Colonic mucosa (tissue), 4 donors: ENCODE results near the gene MINAR1. TPM values are rescaled to one million over a fixed set of nuclear protein-coding genes. Genes with fewer than 3 reads are reported as not detected.

Experiments used
- DNase-seq: peaks from one replicate; pipeline ENCODE4 v3.0.0-alpha.2; 2020
- H3K27ac ChIP-seq: fragments of 200-600 bp; one replicate; pipeline ENCODE4 v1.8.0; 2021
- H3K27me3 ChIP-seq: fragments of 200-600 bp; one replicate; pipeline ENCODE4 v1.8.0; 2021
- H3K36me3 ChIP-seq: fragments of 200-600 bp; one replicate; pipeline ENCODE4 v1.8.0; 2021
- H3K4me1 ChIP-seq: fragments of 200-600 bp; one replicate; pipeline ENCODE4 v1.8.0; 2021; ENCODE audit warnings: mild to moderate bottlenecking
- H3K4me3 ChIP-seq: fragments of 200-600 bp; one replicate; pipeline ENCODE4 v1.8.0; 2021
- H3K9ac ChIP-seq, 2 donors: one replicate each; pipeline ENCODE4 v1.7.0; 2013; ENCODE audit warnings: control low read depth in 2 of 2, low read depth in 2 of 2, low read length in 2 of 2
- H3K9me3 ChIP-seq: fragments of 200-600 bp; one replicate; pipeline ENCODE4 v1.8.0; 2021
- intact Hi-C: fragments of 100-400 bp; cut with DNase I; formaldehyde crosslinking; loops from one replicate; pipeline ENCODE4 v1.14.1; 2022
- total RNA-seq, 2 donors: library from RNA; stranded (reverse); fragmentation: NEBNext Ultra II Directional in 1 of 2; extraction: Animal tissue kit (Norgen Biotek cat#: 25700) in 1 of 2; gene quantifications; one replicate each; pipeline ENCODE4 v1.2.1, GENCODE V29; 2021
- TF ChIP-seq, protein P1 (sequence below): fragments of 200-600 bp; IDR thresholded peaks from one replicate; pipeline ENCODE4 v1.8.0; 2022; ENCODE audit warnings: antibody characterized with exemption, mild to moderate bottlenecking
- donor health status: healthy.
- donor health status: DM: no; HTN: no; CAD: no.
- donor health status: DM: no; HTN: no; CAD: no.

The MINAR1 gene
- total RNA-seq, 2 donors from 2014 or later: 0.25 to 0.35 TPM

DNA sequence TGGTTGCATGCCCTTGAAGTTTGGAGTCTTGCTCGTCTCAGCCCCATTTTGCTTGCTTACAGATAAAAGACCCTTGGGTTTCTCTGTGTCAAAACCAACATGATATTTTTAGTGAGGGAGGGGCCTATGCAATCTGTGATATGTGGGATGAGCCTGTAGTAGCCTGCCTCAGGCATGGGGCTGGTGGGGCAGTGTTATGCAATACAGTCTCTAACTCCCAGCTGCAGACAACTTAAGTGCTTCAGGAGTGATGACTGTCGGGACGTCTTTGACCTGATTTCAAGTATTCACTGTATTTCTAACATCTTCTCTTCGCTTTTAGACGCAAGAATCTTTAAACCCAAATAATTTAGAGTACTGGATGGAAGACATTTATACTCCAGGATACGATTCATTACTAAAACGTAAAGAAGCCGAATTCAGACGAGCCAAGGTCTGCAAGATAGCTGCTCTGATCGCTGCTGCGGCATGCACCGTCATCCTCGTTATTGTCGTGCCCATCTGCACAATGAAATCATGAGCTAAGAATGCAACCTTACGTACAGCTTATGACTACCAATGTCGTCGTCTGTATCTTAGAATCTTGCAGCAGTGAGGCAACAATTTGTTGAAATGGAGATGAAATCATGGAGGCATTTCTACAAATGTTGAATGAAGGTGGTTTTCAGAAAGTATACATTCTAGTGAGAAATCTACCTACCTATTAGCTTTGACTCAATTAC, 35.9 kb downstream of the MINAR1 start:
- Histone ChIP-seq H3K9me3 (no peaks in the 10 kb centered on the region), H3K36me3 (no peaks in the 10 kb centered on the region), H3K4me1 (no peaks in the 10 kb centered on the region), H3K27me3 (no peaks in the 10 kb centered on the region), H3K4me3 (no peak overlapping the region), H3K27ac (no peak overlapping the region), H3K9ac (no peak overlapping the region)
- TF ChIP-seq, protein P1, sequence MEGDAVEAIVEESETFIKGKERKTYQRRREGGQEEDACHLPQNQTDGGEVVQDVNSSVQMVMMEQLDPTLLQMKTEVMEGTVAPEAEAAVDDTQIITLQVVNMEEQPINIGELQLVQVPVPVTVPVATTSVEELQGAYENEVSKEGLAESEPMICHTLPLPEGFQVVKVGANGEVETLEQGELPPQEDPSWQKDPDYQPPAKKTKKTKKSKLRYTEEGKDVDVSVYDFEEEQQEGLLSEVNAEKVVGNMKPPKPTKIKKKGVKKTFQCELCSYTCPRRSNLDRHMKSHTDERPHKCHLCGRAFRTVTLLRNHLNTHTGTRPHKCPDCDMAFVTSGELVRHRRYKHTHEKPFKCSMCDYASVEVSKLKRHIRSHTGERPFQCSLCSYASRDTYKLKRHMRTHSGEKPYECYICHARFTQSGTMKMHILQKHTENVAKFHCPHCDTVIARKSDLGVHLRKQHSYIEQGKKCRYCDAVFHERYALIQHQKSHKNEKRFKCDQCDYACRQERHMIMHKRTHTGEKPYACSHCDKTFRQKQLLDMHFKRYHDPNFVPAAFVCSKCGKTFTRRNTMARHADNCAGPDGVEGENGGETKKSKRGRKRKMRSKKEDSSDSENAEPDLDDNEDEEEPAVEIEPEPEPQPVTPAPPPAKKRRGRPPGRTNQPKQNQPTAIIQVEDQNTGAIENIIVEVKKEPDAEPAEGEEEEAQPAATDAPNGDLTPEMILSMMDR: no peak
- DNase-seq: no peak
- intact Hi-C loops: no loop called here

DNA sequence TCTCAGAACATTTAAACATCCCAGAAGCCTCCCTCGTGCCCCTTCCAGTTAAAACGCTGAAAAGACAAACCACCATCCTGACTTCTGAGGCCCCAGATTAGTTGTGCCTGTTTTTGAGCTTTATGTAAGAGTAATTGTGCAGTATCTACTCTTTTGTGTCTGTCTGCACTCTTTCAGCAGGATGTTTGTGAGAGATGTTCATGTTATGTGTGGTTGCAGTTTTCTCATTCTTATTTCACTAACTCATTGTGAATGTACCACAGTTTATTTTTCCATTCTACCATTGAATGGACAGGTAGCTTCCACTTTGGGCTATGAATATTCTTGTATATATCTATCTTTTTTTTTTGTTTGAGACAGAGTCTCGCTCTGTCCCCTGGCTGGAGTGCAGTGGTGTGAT, 40.3 kb downstream of the MINAR1 start:
- Histone ChIP-seq H3K27ac (no peak overlapping the region), H3K4me3 (no peak overlapping the region), H3K9ac (no peak overlapping the region), H3K27me3 (no peaks in the 10 kb centered on the region), H3K36me3 (no peaks in the 10 kb centered on the region), H3K4me1 (no peaks in the 10 kb centered on the region), H3K9me3 (no peaks in the 10 kb centered on the region)
- no peak for DNase-seq
- intact Hi-C loops: no loop called here
- TF ChIP-seq, protein P1: no peak

DNA sequence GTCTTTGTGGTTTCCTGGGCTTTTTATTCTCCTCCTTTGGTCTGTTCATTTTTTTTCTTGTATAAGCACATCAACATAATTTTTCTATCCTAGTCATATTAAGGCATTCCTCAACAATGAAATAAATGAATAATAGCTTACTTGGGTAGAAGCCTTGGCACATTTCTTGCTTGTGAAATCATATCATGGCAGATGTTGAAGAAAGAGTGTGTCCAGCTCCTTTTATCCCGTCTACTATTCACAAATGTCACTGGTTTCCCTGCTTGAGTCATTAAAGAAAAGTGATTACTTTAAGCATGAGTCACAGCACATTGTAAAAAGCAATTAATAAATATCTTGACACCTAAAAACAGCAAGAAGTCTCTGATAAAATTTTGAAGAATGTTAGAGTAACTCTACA, 42.1 kb downstream of the MINAR1 start:
- H3K9ac ChIP-seq: no peak overlapping the region
- DNase-seq: no peak

DNA sequence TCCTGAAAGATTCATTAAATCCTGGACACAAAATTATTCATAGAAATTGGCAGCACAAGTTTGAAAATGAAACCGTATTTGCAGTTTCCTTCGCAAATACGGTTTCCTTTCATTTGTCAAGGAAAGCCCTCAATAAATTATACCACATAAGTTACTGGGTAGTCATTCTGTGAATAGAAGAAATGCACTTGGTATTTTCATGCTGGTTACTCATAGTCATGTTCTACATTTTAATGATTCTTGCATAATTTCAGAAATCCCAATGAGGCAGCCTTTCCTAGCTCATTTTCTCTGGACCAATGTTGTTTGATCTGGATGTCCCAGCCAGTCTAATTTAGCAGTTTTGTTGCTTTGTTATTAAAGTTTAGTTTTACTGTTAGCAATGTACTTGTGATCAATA, 43.2 kb downstream of the MINAR1 start:
- TF ChIP-seq, protein P1: no peak
- intact Hi-C loops: no loop called here
- Histone ChIP-seq H3K36me3 (no peaks in the 10 kb centered on the region), H3K27ac (no peak overlapping the region), H3K9ac (no peak overlapping the region), H3K9me3 (no peaks in the 10 kb centered on the region), H3K4me1 (no peaks in the 10 kb centered on the region), H3K4me3 (no peak overlapping the region), H3K27me3 (no peaks in the 10 kb centered on the region)
- no peak for DNase-seq

More for the DNA sequence above, 42.1 kb downstream of the MINAR1 start:
- intact Hi-C loops: no loop called here
- TF ChIP-seq, protein P1: no peak
- H3K27ac ChIP-seq: no peak overlapping the region
- H3K4me1 ChIP-seq: no peaks in the 10 kb centered on the region
- no peaks in the 10 kb centered on the region for H3K27me3 ChIP-seq
- H3K36me3 ChIP-seq: no peaks in the 10 kb centered on the region
- no peak overlapping the region for H3K4me3 ChIP-seq
- H3K9me3 ChIP-seq: no peaks in the 10 kb centered on the region

DNA sequence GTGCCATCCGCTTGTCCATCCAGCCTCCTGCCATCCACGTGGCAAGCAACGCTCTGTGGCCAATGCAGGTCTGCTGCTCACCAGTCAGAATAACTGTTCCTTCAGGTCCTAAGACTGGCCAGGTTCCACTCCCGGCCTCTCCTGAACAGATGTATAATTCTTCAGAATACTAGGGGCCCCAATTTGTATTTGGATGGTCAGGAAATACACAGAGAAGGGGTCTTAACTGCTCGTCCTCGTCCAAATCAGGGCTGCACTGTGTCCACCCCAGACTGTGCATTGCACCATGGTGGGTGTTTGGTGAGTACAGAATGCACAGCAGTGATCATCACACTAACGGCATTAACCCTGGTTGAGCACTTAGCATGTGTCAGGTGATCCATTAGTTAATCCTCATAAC, 46.0 kb downstream of the MINAR1 start:
- no peak for DNase-seq
- H3K4me1 ChIP-seq: no peaks in the 10 kb centered on the region
- no peaks in the 10 kb centered on the region for H3K9me3 ChIP-seq
- no peak overlapping the region for H3K9ac ChIP-seq
- no peaks in the 10 kb centered on the region for H3K36me3 ChIP-seq
- intact Hi-C loops: no loop called here
- no peak overlapping the region for H3K4me3 ChIP-seq
- TF ChIP-seq, protein P1: no peak
- no peak overlapping the region for H3K27ac ChIP-seq
- H3K27me3 ChIP-seq: no peaks in the 10 kb centered on the region
